GM23338 (cell line): ENCODE measurements around the gene GRIN3A. TPM values are rescaled to one million over a fixed set of nuclear protein-coding genes. Genes with fewer than 3 reads are reported as not detected.

ENCODE experiments used
- ATAC-seq: fragments of 200-7000 bp; cut with Tn5 transposase; 3 replicates; pipeline ENCODE4 v1.9.1; 2020
- DNase-seq: peaks from one replicate; pipeline ENCODE4 v3.0.0-alpha.2; 2015; ENCODE audit warnings: low spot score
- H2AFZ ChIP-seq: fragments of 200-600 bp; sonication (generic); 2 replicates; pipeline ENCODE4 v1.8.0; 2016; ENCODE audit warnings: antibody characterized with exemption, mild to moderate bottlenecking, moderate library complexity
- H3F3A ChIP-seq: fragments of 200-600 bp; sonication (generic); replicated peaks from 2 replicates; pipeline ENCODE4 v1.8.0; 2017; ENCODE audit warnings: antibody characterized with exemption, mixed run types, low read depth
- H3K27ac ChIP-seq: fragments of 200-600 bp; sonication (generic); 2 replicates; pipeline ENCODE4 v1.6.1; 2016; ENCODE audit warnings: low read depth
- H3K27me3 ChIP-seq: fragments of 200-600 bp; sonication (generic); 2 replicates; pipeline ENCODE4 v1.8.0; 2016; ENCODE audit warnings: mild to moderate bottlenecking, mixed run types, moderate library complexity; ENCODE audit not compliant: insufficient read depth
- H3K36me3 ChIP-seq: fragments of 200-600 bp; sonication (generic); 2 replicates; pipeline ENCODE4 v1.8.0; 2016; ENCODE audit warnings: mild to moderate bottlenecking; ENCODE audit not compliant: insufficient read depth
- H3K4me1 ChIP-seq: fragments of 200-600 bp; sonication (generic); 2 replicates; pipeline ENCODE4 v1.8.0; 2016; ENCODE audit warnings: mild to moderate bottlenecking, moderate library complexity; ENCODE audit not compliant: insufficient read depth
- H3K4me2 ChIP-seq: fragments of 200-600 bp; sonication (generic); 2 replicates; pipeline ENCODE4 v1.7.1; 2017; ENCODE audit warnings: mixed run types
- H3K4me3 ChIP-seq: fragments of 200-600 bp; sonication (generic); 2 replicates; pipeline ENCODE4 v1.6.1; 2016; ENCODE audit warnings: mixed run types
- H3K79me2 ChIP-seq: fragments of 200-600 bp; sonication (generic); replicated peaks from 2 replicates; pipeline ENCODE4 v1.8.0; 2017; ENCODE audit warnings: mild to moderate bottlenecking; ENCODE audit not compliant: insufficient read depth
- H3K9me2 ChIP-seq: fragments of 200-600 bp; sonication (generic); 2 replicates; pipeline ENCODE4 v1.8.0; 2017; ENCODE audit not compliant: insufficient read depth
- H4K20me1 ChIP-seq: fragments of 200-600 bp; sonication (generic); replicated peaks from 2 replicates; pipeline ENCODE4 v1.8.0; 2017; ENCODE audit warnings: mild to moderate bottlenecking; ENCODE audit not compliant: insufficient read depth
- H3K27ac Mint-ChIP-seq: 2 replicates; pipeline ENCODE4 v1.8.0; 2020; ENCODE audit warnings: inconsistent platforms, mild to moderate bottlenecking, moderate library complexity, mixed read lengths
- H3K27me3 Mint-ChIP-seq: 3 replicates; pipeline ENCODE4 v1.8.0; 2022; ENCODE audit warnings: low read depth, mild to moderate bottlenecking, moderate library complexity, mixed read lengths, inconsistent platforms; ENCODE audit not compliant: insufficient read depth, poor library complexity
- H3K36me3 Mint-ChIP-seq: 3 replicates; pipeline ENCODE4 v1.8.0; 2021; ENCODE audit warnings: low read depth, mild to moderate bottlenecking, inconsistent platforms, moderate library complexity, mixed read lengths
- H3K4me1 Mint-ChIP-seq: 3 replicates; pipeline ENCODE4 v1.8.0; 2020; ENCODE audit warnings: mild to moderate bottlenecking, inconsistent platforms, mixed read lengths
- H3K4me3 Mint-ChIP-seq: 3 replicates; pipeline ENCODE4 v1.8.0; 2021; ENCODE audit warnings: moderate library complexity, mild to moderate bottlenecking, inconsistent platforms, mixed read lengths
- H3K9me3 Mint-ChIP-seq: 3 replicates; pipeline ENCODE4 v1.8.0; 2020; ENCODE audit warnings: moderate library complexity, mild to moderate bottlenecking, inconsistent platforms, mixed read lengths
- POLR2AphosphoS5 ChIP-seq: IDR thresholded peaks from 2 replicates; pipeline ENCODE4 v1.6.1; 2016; ENCODE audit warnings: antibody characterized with exemption, low read depth
- long read RNA-seq: library from polyadenylated mRNA; unstranded; transcript quantifications from one replicate; pipeline ENCODE4 v2.0.0, GENCODE V29; 2020; ENCODE audit not compliant: unreplicated experiment
- polyA plus RNA-seq: library from polyadenylated mRNA; unstranded; fragments of >200 nt; fragmentation: Nextera tagmentation; extraction: Ambion mirVana; gene quantifications from 2 replicates; pipeline ENCODE4 v1.2.1, GENCODE V29; 2016
- total RNA-seq: library from RNA; depleted of rRNA; stranded (reverse); fragments of >200 nt; shearing (Covaris generic); gene quantifications from 2 replicates; pipeline ENCODE4 v1.2.3, GENCODE V29; 2014; rRNA removed
- TF ChIP-seq, protein P1 (sequence below): IDR thresholded peaks from one replicate; pipeline ENCODE4 v1.6.1; 2018; ENCODE audit warnings: antibody characterized with exemption; ENCODE audit not compliant: unreplicated experiment
- TF ChIP-seq, protein P2 (sequence below), 2 experiments: fragments of 200-600 bp in 1 of 2; sonication (generic) in 1 of 2; conservative IDR thresholded peaks; 2 replicates each; pipeline versions ENCODE4 v1.5.1 to v1.6.1; 2016 to 2017; ENCODE audit warnings: antibody characterized with exemption in 2 of 2, low read depth in 2 of 2, mild to moderate bottlenecking in 2 of 2, moderate library complexity in 1 of 2

Gene GRIN3A
- total RNA-seq (0.03 and 0.23 TPM in 2 replicates), polyA plus RNA-seq (0.03 and 0.05 TPM in 2 replicates)
- long read RNA-seq, result 0 reads

DNA sequence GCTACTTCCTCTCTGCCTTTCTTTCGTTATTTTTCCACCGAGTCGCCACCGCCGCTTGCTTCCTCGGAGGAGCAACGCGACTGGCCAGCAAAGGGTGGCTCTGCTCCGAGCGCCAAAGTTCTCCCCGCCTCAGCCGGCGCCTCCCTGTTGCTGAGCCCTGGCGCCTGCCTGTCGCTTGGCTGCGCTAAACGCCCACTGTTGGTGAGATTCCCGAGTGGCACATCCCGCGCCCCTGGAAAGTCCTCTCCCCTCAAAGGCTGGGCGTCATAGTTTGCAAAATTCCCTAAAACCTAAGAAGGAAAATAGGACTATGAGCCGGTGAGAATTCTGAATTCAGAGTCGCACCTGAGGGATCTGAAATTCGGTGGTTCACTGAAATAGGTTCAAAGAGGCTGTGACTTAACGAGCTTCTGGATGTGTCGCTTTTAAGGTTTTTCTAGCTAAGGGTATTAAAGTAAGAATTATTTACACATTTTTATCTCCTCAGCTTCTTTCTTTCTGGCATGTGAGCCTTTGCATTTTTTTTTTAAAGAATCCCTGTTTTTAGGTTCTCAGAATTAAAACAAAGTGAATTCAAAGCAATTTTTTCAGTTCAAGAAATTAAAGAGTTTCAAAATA is at the start of gene GRIN3A:
Gene GRIN3A, minus strand, starts transcription at position 82 of the 618 bp plus-strand sequence. CDS start 668 bp downstream, outside the sequence.
- Histone ChIP-seq H2AFZ (peak within 1 kb of the TSS; percentile 99), H3K9me2 (peaks cover 3% of the 10 kb centered on the region; the same call in 1 of the 2 replicates), H3K36me3 (no peaks in the 10 kb centered on the region), H3F3A (no peaks in the 10 kb centered on the region), H3K27me3 (peaks cover 60% of the 10 kb centered on the region), H3K79me2 (no peaks in the 10 kb centered on the region), H3K27ac (no peak within 1 kb of the TSS), H3K4me2 (peak within 1 kb of the TSS; percentile 95), H4K20me1 (no peaks in the 10 kb centered on the region), H3K4me3 (peak within 1 kb of the TSS; percentile 70), H3K4me1 (peaks cover 28% of the 10 kb centered on the region)
- no peaks in the 10 kb centered on the region; the same call in 2 of the 3 replicates for H3K9me3 Mint-ChIP-seq
- H3K4me1 Mint-ChIP-seq, result peaks cover 27% of the 10 kb centered on the region
- DNase-seq (peak; percentile 57), ATAC-seq (peak; percentile 76)
- peaks cover 32% of the 10 kb centered on the region for H3K27me3 Mint-ChIP-seq
- no peaks in the 10 kb centered on the region for H3K36me3 Mint-ChIP-seq
- no peak within 1 kb of the TSS for H3K27ac Mint-ChIP-seq
- peak within 1 kb of the TSS; percentile 74 for H3K4me3 Mint-ChIP-seq
- TF ChIP-seq, protein P1, sequence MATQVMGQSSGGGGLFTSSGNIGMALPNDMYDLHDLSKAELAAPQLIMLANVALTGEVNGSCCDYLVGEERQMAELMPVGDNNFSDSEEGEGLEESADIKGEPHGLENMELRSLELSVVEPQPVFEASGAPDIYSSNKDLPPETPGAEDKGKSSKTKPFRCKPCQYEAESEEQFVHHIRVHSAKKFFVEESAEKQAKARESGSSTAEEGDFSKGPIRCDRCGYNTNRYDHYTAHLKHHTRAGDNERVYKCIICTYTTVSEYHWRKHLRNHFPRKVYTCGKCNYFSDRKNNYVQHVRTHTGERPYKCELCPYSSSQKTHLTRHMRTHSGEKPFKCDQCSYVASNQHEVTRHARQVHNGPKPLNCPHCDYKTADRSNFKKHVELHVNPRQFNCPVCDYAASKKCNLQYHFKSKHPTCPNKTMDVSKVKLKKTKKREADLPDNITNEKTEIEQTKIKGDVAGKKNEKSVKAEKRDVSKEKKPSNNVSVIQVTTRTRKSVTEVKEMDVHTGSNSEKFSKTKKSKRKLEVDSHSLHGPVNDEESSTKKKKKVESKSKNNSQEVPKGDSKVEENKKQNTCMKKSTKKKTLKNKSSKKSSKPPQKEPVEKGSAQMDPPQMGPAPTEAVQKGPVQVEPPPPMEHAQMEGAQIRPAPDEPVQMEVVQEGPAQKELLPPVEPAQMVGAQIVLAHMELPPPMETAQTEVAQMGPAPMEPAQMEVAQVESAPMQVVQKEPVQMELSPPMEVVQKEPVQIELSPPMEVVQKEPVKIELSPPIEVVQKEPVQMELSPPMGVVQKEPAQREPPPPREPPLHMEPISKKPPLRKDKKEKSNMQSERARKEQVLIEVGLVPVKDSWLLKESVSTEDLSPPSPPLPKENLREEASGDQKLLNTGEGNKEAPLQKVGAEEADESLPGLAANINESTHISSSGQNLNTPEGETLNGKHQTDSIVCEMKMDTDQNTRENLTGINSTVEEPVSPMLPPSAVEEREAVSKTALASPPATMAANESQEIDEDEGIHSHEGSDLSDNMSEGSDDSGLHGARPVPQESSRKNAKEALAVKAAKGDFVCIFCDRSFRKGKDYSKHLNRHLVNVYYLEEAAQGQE, result no peak
- TF ChIP-seq, protein P2, sequence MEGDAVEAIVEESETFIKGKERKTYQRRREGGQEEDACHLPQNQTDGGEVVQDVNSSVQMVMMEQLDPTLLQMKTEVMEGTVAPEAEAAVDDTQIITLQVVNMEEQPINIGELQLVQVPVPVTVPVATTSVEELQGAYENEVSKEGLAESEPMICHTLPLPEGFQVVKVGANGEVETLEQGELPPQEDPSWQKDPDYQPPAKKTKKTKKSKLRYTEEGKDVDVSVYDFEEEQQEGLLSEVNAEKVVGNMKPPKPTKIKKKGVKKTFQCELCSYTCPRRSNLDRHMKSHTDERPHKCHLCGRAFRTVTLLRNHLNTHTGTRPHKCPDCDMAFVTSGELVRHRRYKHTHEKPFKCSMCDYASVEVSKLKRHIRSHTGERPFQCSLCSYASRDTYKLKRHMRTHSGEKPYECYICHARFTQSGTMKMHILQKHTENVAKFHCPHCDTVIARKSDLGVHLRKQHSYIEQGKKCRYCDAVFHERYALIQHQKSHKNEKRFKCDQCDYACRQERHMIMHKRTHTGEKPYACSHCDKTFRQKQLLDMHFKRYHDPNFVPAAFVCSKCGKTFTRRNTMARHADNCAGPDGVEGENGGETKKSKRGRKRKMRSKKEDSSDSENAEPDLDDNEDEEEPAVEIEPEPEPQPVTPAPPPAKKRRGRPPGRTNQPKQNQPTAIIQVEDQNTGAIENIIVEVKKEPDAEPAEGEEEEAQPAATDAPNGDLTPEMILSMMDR (conservative IDR thresholded peaks at IDR 0.05; ENCODE audit: low read depth in 2 of 2), result peak; percentile 52 to 71

- H3K79me2 ChIP-seq, result no peaks in the 10 kb centered on the region
- Mint-ChIP-seq H3K27me3 (no peaks in the 10 kb centered on the region), H3K4me1 (no peaks in the 10 kb centered on the region), H3K36me3 (no peaks in the 10 kb centered on the region), H3K9me3 (peaks cover 15% of the 10 kb centered on the region), H3K4me3 (no peak overlapping the region), H3K27ac (no peak overlapping the region)
- no peaks in the 10 kb centered on the region for H4K20me1 ChIP-seq
- TF ChIP-seq POLR2AphosphoS5, result no peak
- TF ChIP-seq, protein P1, result no peak
- no peak overlapping the region for H3K4me3 ChIP-seq
- no peak overlapping the region for H2AFZ ChIP-seq
- no peaks in the 10 kb centered on the region for H3K9me2 ChIP-seq
- H3K4me2 ChIP-seq, result no peak overlapping the region
- H3K4me1 ChIP-seq, result no peaks in the 10 kb centered on the region
- ATAC-seq (no peak), DNase-seq (no peak)
- H3K27ac ChIP-seq, result no peak overlapping the region
- H3K27me3 ChIP-seq, result no peaks in the 10 kb centered on the region
- 0 out of 2 replicates have a peak, but pooled peaks cover under 1% of the 10 kb centered on the region for H3K36me3 ChIP-seq
- H3F3A ChIP-seq, result no peaks in the 10 kb centered on the region
Measured at GRCh38 chr9:101787891-101788290, 49.4 kb upstream of the GRIN3A start.
